ENCODE results near the gene AGRP. TPM values are rescaled to one million over a fixed set of nuclear protein-coding genes. Genes with fewer than 3 reads are reported as not detected.

The AGRP gene
- total and polyA plus RNA-seq, 8 donors = 0.18 to 1.9 (median 0.37) TPM; not detected in 1

GRCh38 chr16:67486805-67487204 lies 3.5 kb upstream of the AGRP start:
- ATAC-seq (peak; percentile 26), DNase-seq (peak in 1 of 4 donors; percentile 46)
- no peaks in the 10 kb centered on the region for H3K36me3 ChIP-seq
- no peaks in the 10 kb centered on the region for H3K27me3 ChIP-seq
- no peak overlapping the region for H3K4me3 ChIP-seq
- H3K9me3 ChIP-seq = no peaks in the 10 kb centered on the region
- TF ChIP-seq CTCF (IDR thresholded peaks at IDR 0.05) = no peak
- peaks cover 9 to 93% of the 10 kb centered on the region in 2 donors for H3K4me1 ChIP-seq
- peak overlapping the region in 1 of 2 donors; percentile 91 for H3K27ac ChIP-seq
- intact Hi-C loops (cut with DNase I) = no loop called here

- H3K4me1 ChIP-seq = peaks cover 15 to 79% of the 10 kb centered on the region in 2 donors
- H3K4me3 ChIP-seq = no peak overlapping the region
- no peak overlapping the region for H3K27ac ChIP-seq
- TF ChIP-seq CTCF (IDR thresholded peaks at IDR 0.05) = no peak
- intact Hi-C loops (cut with DNase I) = no loop called here
- ATAC-seq = no peak
- DNase-seq = no peak
- H3K9me3 ChIP-seq = no peaks in the 10 kb centered on the region
- peaks cover 0 to 2% of the 10 kb centered on the region in 2 donors for H3K36me3 ChIP-seq
- H3K27me3 ChIP-seq = no peaks in the 10 kb centered on the region
Observed at GRCh38 chr16:67483731-67484525, 581 bp upstream of the AGRP start.

- H3K4me1 ChIP-seq = peaks cover 15 to 79% of the 10 kb centered on the region in 2 donors
- peak overlapping the region; percentile 96 to 97 for H3K27ac ChIP-seq
- peak in 1 of 4 donors; percentile 76 for DNase-seq
- no peaks in the 10 kb centered on the region for H3K27me3 ChIP-seq
- no peaks in the 10 kb centered on the region for H3K9me3 ChIP-seq
- TF ChIP-seq CTCF (IDR thresholded peaks at IDR 0.05) = no peak
- ATAC-seq = no peak
- H3K36me3 ChIP-seq = peaks cover 0 to 15% of the 10 kb centered on the region in 2 donors
- intact Hi-C loops (cut with DNase I) = no loop called here
- H3K4me3 ChIP-seq = peak overlapping the region; percentile 84 to 98
Observed at GRCh38 chr16:67482233-67482924, 968 bp downstream of the AGRP start.

- H3K4me3 ChIP-seq = peak overlapping the region; percentile 84 to 98
- H3K27me3 ChIP-seq = no peaks in the 10 kb centered on the region
- peaks cover 0 to 15% of the 10 kb centered on the region in 2 donors for H3K36me3 ChIP-seq
- ATAC-seq (peak; percentile 0), DNase-seq (peak in 1 of 4 donors; percentile 51)
- intact Hi-C loops (cut with DNase I) = no loop called here
- no peak for TF ChIP-seq CTCF (IDR thresholded peaks at IDR 0.05)
- peaks cover 19 to 79% of the 10 kb centered on the region in 2 donors for H3K4me1 ChIP-seq
- peak overlapping the region; percentile 96 to 97 for H3K27ac ChIP-seq
- H3K9me3 ChIP-seq = no peaks in the 10 kb centered on the region
Observed at GRCh38 chr16:67481561-67482232, 1.6 kb downstream of the AGRP start.
